ENCODE measurements around the gene DAGLB.

DNA sequence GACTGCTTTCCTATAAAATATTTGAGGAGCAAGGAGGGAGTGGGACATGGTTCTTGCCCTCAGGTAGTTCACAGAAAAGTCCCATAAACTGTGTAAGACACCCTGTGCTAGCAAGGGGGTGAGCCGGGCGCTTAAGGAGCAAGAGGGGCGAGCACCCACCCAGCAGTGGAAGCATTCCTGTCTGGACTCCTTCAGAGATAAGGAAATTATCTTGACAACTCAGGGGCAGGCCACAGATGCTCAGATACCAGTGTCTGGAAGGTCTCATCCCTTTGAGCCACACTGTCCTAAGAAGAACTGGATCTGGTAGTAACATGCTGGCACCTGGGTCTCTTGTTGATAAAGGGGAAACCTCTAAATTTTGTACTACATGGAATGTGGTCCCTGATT lies 54.1 kb downstream of the DAGLB start:
- TF ChIP-seq FOXK2 (IDR thresholded peaks at IDR 0.05) (no peak), TARDBP (IDR thresholded peaks at IDR 0.05) (no peak), FOXA1 (IDR thresholded peaks at IDR 0.05) (no peak), ELF4 (IDR thresholded peaks at IDR 0.05) (no peak)
- TF ChIP-seq, protein P1, sequence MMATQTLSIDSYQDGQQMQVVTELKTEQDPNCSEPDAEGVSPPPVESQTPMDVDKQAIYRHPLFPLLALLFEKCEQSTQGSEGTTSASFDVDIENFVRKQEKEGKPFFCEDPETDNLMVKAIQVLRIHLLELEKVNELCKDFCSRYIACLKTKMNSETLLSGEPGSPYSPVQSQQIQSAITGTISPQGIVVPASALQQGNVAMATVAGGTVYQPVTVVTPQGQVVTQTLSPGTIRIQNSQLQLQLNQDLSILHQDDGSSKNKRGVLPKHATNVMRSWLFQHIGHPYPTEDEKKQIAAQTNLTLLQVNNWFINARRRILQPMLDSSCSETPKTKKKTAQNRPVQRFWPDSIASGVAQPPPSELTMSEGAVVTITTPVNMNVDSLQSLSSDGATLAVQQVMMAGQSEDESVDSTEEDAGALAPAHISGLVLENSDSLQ (IDR thresholded peaks at IDR 0.05) = no peak

All from HEK293T (cell line).